Activated naive CD8-positive, alpha-beta T cell treated with anti-CD3 and anti-CD28 coated beads, Interleukin-2, amount 10 ng/mL, durations not matched to agents 7 days and 5 days (primary cell): ENCODE data around the gene SOCS3. TPM values are rescaled to one million over a fixed set of nuclear protein-coding genes. Genes with fewer than 3 reads are reported as not detected.
A peak's percentile ranks its signal among the peaks of the same experiment; 100 is the strongest.

Experiments used
- ATAC-seq: fragments of 150-1000 bp; cut with Tn5 transposase; one replicate; pipeline ENCODE4 v1.10.0; 2021; ENCODE audit warnings: low read depth, moderate library complexity
- POLR2A ChIA-PET: fragments of 350-600 bp; sonication (Branson Sonifier 250); formaldehyde crosslinking; loops from one replicate; lab custom pipeline; 2021; ENCODE audit warnings: antibody characterized with exemption; lab: Charles Lee
- DNase-seq: peaks from one replicate; pipeline ENCODE4 v3.0.0; 2021
- H3K27ac Mint-ChIP-seq: one replicate; pipeline ENCODE4 v1.8.0; 2022; ENCODE audit warnings: mild to moderate bottlenecking, mixed read lengths
- H3K27me3 Mint-ChIP-seq: one replicate; pipeline ENCODE4 v1.8.0; 2022; ENCODE audit warnings: mild to moderate bottlenecking, moderate library complexity, mixed read lengths
- H3K36me3 Mint-ChIP-seq: one replicate; pipeline ENCODE4 v1.8.0; 2021; ENCODE audit warnings: mild to moderate bottlenecking, mixed read lengths
- H3K4me1 Mint-ChIP-seq: one replicate; pipeline ENCODE4 v1.8.0; 2021; ENCODE audit warnings: mixed read lengths
- H3K4me3 Mint-ChIP-seq: one replicate; pipeline ENCODE4 v1.8.0; 2022; ENCODE audit warnings: mild to moderate bottlenecking, moderate library complexity, mixed read lengths
- H3K9me3 Mint-ChIP-seq: one replicate; pipeline ENCODE4 v1.8.0; 2021; ENCODE audit warnings: mixed read lengths
- total RNA-seq, 2 experiments: library from RNA; stranded (reverse); gene quantifications; one replicate each; pipeline ENCODE4 v1.2.3, GENCODE V29; 2021

Gene SOCS3
- total RNA-seq, 2 experiments from 2014 or later: 6.6 to 6.7 TPM

DNA sequence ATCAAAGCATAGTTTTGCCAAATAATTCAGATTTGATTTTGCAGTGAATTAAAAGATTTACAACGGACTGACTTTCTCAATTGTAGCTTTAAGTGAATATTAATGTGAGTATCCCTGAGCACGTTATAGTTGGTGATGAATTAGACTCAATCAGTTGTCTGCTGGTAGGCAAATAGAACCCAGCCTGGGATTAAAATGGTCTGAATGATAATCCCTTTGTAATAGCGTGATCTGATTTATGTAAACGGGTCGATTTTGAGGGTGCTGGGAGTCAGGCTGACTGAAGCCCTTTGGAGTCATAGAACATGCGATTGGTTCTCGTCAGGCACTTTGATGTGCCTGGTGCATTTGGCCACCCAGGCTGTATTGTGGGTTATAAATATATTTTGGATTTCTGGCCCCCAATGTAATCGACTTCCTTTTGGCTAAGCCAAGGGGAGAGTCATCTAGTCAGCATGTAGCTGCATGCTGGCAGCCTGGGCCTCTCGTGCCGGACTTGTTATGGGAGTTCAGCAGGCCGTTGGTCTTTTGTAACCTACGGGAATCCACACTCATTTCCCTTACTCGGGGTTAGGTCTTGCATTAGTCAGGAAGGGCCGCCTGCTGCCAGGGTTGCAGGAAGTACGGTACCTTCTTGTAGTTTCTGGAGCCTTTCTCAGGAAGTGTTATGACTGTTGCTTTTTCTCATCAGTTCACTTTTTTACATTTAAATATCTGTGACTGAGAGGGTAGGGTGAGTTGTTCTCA, 24.0 kb upstream of the SOCS3 start:
- ATAC-seq (peak; percentile 25), DNase-seq (peak; percentile 41)
- Mint-ChIP-seq H3K36me3 (peaks cover 18% of the 10 kb centered on the region), H3K4me1 (peaks cover 74% of the 10 kb centered on the region), H3K9me3 (no peaks in the 10 kb centered on the region), H3K27ac (peak overlapping the region; percentile 93), H3K4me3 (peak overlapping the region; percentile 72), H3K27me3 (no peaks in the 10 kb centered on the region)
- POLR2A ChIA-PET: interaction anchor here (0.9 to 1.2 kb wide), 2 partner anchors 30 to 34 kb away, joined by 3 to 6 read pairs; no protein-coding TSS in a partner anchor

- ATAC-seq: peak; percentile 17
- no peaks in the 10 kb centered on the region for H3K9me3 Mint-ChIP-seq
- peaks cover 59% of the 10 kb centered on the region for H3K4me1 Mint-ChIP-seq
- H3K27me3 Mint-ChIP-seq: peaks cover 3% of the 10 kb centered on the region
- no peak for DNase-seq
- H3K36me3 Mint-ChIP-seq: peaks cover 17% of the 10 kb centered on the region
- peak overlapping the region; percentile 95 for H3K4me3 Mint-ChIP-seq
- POLR2A ChIA-PET: interaction anchor here (2.3 kb wide), 1 partner anchor 21 kb away, joined by 9 read pairs; no protein-coding TSS in a partner anchor
- peak overlapping the region; percentile 80 for H3K27ac Mint-ChIP-seq
Measured at GRCh38 chr17:78381601-78382232, 21.8 kb upstream of the SOCS3 start.

DNA sequence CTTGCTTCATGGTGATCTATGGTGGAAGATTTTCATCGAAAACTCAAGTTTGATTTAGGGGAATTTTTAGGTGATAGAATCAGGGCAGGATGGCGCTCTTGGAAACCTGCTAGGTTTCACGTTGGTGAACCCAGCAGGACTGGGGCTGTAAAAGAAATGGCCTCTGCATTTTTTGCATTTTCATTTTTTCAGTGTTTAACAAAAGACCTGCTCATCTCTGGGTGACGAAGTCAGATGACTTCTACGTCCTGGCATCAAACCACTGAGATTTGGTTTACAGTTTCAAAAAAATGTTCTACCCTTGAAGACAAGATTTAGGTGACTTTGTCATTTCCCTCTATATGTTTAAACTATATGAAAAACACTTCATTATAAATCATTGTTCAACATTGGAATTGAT, 20.5 kb upstream of the SOCS3 start:
- Mint-ChIP-seq H3K9me3 (no peaks in the 10 kb centered on the region), H3K27ac (peak overlapping the region; percentile 46), H3K27me3 (peaks cover 3% of the 10 kb centered on the region), H3K36me3 (peaks cover 17% of the 10 kb centered on the region), H3K4me3 (peak overlapping the region; percentile 95), H3K4me1 (peaks cover 46% of the 10 kb centered on the region)
- ATAC-seq (no peak), DNase-seq (no peak)
- POLR2A ChIA-PET: interaction anchor here (0.7 to 2.3 kb wide), 5 partner anchors 15 to 163 kb away, joined by 3 to 9 read pairs (median 4); no protein-coding TSS in a partner anchor

DNA sequence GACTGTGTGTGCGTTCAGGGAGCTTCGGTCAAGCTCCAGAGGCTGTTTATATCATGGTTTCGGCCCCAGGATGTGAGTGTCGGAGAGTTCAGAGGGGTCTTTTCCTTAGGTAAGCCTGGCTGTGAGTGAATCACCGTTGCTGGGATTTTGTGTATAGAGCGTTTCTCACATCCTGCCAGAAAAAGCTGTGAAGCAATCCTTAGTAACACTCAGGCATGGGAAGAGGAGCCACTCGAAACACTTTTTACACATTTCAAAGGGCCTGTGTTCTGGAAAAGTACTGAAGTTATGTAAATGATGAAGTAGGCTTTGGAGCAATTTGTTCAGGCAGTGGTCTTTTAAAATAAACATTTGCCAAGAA, 19.2 kb upstream of the SOCS3 start:
- Mint-ChIP-seq H3K36me3 (peaks cover 16% of the 10 kb centered on the region), H3K27ac (peak overlapping the region; percentile 92), H3K27me3 (peaks cover 3% of the 10 kb centered on the region), H3K9me3 (no peaks in the 10 kb centered on the region), H3K4me3 (peak overlapping the region; percentile 95), H3K4me1 (peaks cover 36% of the 10 kb centered on the region)
- no peak for DNase-seq
- no peak for ATAC-seq
- POLR2A ChIA-PET: interaction anchor here (1.0 to 1.9 kb wide), 6 partner anchors 9 to 36 kb away, joined by 3 to 5 read pairs (median 4); no protein-coding TSS in a partner anchor

DNA sequence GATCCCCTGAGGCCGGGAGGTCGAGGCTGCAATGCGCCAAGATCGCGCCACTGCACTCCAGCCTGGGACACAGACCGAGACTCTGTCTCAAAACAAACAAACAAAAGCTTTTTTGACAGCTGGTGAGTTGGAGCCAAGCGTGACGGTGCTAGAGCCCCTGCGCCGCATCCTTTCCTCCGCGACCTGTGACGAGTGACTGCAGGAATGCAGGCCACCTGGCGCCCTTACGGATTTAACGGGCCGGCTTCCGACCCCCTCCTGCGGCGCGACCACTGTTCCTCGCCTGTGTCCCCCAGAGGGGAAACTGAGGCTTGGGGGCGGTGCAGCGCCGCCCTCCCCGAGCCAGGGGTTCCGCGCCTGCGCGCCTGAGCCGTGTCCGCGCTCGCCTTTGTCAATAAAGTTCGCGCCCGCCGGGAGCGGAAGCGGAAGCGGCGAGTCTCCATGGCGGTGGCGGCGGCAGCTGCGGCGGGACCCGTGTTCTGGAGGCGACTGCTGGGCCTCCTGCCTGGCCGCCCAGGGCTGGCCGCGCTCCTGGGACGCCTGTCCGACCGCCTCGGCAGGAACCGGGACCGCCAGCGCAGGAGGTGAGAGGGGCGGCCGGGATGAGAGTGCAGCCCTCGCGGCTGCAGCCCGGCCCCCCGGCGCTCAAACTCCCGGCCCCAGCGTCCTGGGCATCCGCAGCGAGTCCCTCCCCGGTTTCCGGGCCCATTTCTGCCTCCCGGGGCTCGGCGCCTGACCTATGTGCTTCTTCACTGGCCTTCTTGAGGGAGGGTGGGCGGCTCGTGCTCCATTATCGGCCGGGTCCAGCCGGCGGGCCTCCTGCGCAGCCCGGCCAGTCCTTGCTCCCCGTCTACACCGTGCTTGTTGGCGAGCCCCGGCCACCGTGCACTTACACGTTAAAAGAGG, 18.6 kb upstream of the SOCS3 start, which contains the start of gene PGS1:
Gene PGS1, plus strand, starts transcription at position 425 of the 906 bp plus-strand sequence. Its CDS starts 17 bp downstream, at position 442.
- no peaks in the 10 kb centered on the region for H3K9me3 Mint-ChIP-seq
- H3K27me3 Mint-ChIP-seq: peaks cover 3% of the 10 kb centered on the region
- peaks cover 30% of the 10 kb centered on the region for H3K4me1 Mint-ChIP-seq
- ATAC-seq (peak; percentile 74), DNase-seq (peak; percentile 93)
- H3K4me3 Mint-ChIP-seq: peak within 1 kb of the TSS; percentile 95
- POLR2A ChIA-PET: interaction anchor here (0.8 to 1.9 kb wide), 8 partner anchors 9 to 37 kb away, joined by 3 to 5 read pairs (median 4); partner anchors contain the start of gene SOCS3
- peak within 1 kb of the TSS; percentile 92 for H3K27ac Mint-ChIP-seq
- peaks cover 16% of the 10 kb centered on the region for H3K36me3 Mint-ChIP-seq

- Mint-ChIP-seq H3K36me3 (peaks cover 16% of the 10 kb centered on the region), H3K9me3 (no peaks in the 10 kb centered on the region), H3K4me3 (peak overlapping the region; percentile 95), H3K4me1 (peaks cover 27% of the 10 kb centered on the region), H3K27ac (peak overlapping the region; percentile 65), H3K27me3 (peaks cover 3% of the 10 kb centered on the region)
- ATAC-seq: no peak
- POLR2A ChIA-PET: interaction anchor here (0.8 to 1.6 kb wide), 5 partner anchors 8 to 37 kb away, joined by 3 to 5 read pairs (median 4); partner anchors contain the start of gene SOCS3
- DNase-seq: no peak
Measured at GRCh38 chr17:78377858-78378224, 18.0 kb upstream of the SOCS3 start.

- ATAC-seq (no peak), DNase-seq (no peak)
- Mint-ChIP-seq H3K4me3 (no peak overlapping the region), H3K36me3 (peaks cover 5% of the 10 kb centered on the region), H3K9me3 (no peaks in the 10 kb centered on the region), H3K4me1 (peaks cover 15% of the 10 kb centered on the region), H3K27ac (no peak overlapping the region), H3K27me3 (peaks cover 3% of the 10 kb centered on the region)
- POLR2A ChIA-PET: no interaction called here
Measured at GRCh38 chr17:78376161-78376560, 16.3 kb upstream of the SOCS3 start.

- no peak overlapping the region for H3K27ac Mint-ChIP-seq
- peaks cover 5% of the 10 kb centered on the region for H3K36me3 Mint-ChIP-seq
- peaks cover 3% of the 10 kb centered on the region for H3K27me3 Mint-ChIP-seq
- H3K9me3 Mint-ChIP-seq: no peaks in the 10 kb centered on the region
- no peak overlapping the region for H3K4me3 Mint-ChIP-seq
- POLR2A ChIA-PET: no interaction called here
- peaks cover 13% of the 10 kb centered on the region for H3K4me1 Mint-ChIP-seq
- DNase-seq (no peak), ATAC-seq (no peak)
Measured at GRCh38 chr17:78375401-78376151, 15.7 kb upstream of the SOCS3 start.

DNA sequence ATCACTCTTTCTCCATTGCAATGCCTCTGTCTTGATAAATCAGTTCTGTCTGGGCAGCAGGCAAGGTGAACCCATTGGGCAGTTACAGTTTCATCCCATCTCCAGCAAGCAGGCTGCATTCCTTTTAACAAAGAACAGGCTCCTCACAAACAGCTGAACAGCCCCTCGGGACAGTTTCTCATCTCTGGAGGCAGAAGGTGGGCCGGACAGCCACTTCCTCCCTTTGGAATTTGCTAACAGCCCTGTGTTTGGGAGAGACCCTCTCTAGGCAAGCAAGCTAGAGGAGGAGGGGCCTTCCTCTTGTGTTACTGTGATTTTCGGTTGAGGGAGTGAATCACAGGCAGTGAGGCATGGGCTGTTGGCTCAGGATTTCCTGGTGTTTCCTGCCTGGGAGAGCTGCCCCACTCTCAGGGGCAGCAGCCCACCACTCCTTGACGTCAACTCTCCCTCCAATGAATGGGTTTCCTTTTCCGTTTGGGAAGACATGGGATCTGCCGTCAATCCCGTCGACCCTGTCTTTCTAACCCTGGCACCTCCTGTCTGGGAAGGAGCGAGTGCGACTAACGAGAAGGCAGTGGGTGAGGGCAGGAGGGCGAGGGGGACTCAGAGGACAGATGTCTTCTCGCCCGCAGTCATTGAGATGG, 14.9 kb upstream of the SOCS3 start:
- ATAC-seq (no peak), DNase-seq (no peak)
- H3K27ac Mint-ChIP-seq: no peak overlapping the region
- H3K9me3 Mint-ChIP-seq: no peaks in the 10 kb centered on the region
- POLR2A ChIA-PET: no interaction called here
- peaks cover 7% of the 10 kb centered on the region for H3K27me3 Mint-ChIP-seq
- no peak overlapping the region for H3K4me3 Mint-ChIP-seq
- H3K36me3 Mint-ChIP-seq: peaks cover 5% of the 10 kb centered on the region
- H3K4me1 Mint-ChIP-seq: peaks cover 6% of the 10 kb centered on the region

DNA sequence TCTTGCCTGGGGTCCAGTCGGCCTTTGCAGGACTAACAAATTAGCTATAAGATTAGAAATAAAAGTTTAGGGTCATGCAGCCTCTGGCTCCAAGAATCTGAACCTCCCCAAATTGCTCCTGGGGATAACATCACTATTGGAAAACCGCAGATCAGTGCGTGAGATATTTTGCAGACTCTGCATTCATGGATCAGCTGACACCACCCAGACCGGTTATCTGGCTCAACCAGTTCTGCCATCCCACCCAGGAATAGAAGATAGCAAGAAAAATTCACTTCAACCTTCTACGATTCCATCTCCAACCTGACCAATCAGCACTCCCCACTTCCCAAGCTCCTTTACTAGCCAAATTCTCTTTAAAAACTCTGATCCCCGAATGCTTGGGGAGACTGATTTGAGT, 14.3 kb upstream of the SOCS3 start:
- Mint-ChIP-seq H3K4me1 (peaks cover 3% of the 10 kb centered on the region), H3K27ac (no peak overlapping the region), H3K4me3 (no peak overlapping the region), H3K36me3 (peaks cover 4% of the 10 kb centered on the region), H3K9me3 (no peaks in the 10 kb centered on the region), H3K27me3 (peaks cover 7% of the 10 kb centered on the region)
- ATAC-seq (no peak), DNase-seq (no peak)
- POLR2A ChIA-PET: no interaction called here

GRCh38 chr17:78372841-78373240, 13.0 kb upstream of the SOCS3 start:
- no peaks in the 10 kb centered on the region for H3K4me1 Mint-ChIP-seq
- no peak overlapping the region for H3K4me3 Mint-ChIP-seq
- no peaks in the 10 kb centered on the region for H3K36me3 Mint-ChIP-seq
- DNase-seq (no peak), ATAC-seq (no peak)
- POLR2A ChIA-PET: interaction anchor here (1.0 kb wide), 1 partner anchor 15 kb away, joined by 3 read pairs; no protein-coding TSS in a partner anchor
- no peak overlapping the region for H3K27ac Mint-ChIP-seq
- peaks cover 7% of the 10 kb centered on the region for H3K27me3 Mint-ChIP-seq
- no peaks in the 10 kb centered on the region for H3K9me3 Mint-ChIP-seq

DNA sequence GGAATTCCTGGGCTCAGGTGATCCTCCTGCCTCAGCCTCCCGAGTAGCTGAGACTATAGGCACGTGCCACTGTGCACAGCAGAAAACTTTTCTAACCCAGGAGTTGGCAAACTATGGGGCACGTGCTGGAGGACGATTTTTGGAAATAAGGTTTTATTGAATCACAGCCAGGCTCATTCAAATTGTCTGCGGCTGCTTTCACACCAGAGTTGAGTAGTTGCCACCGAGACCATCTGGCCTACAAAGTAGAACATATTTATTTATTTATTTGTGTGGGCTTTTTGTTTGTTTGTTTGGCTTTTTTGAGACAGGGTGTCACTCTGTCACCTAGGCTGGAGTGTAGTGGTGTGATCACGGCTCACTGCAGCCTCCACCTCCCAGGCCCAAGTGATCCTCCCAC, 11.2 kb upstream of the SOCS3 start:
- Mint-ChIP-seq H3K27ac (no peak overlapping the region), H3K4me1 (no peaks in the 10 kb centered on the region), H3K27me3 (peaks cover 14% of the 10 kb centered on the region), H3K9me3 (no peaks in the 10 kb centered on the region), H3K4me3 (no peak overlapping the region), H3K36me3 (no peaks in the 10 kb centered on the region)
- ATAC-seq (no peak), DNase-seq (no peak)
- POLR2A ChIA-PET: no interaction called here
